ENCODE data around the gene FN3K.
A peak's percentile ranks its signal among the peaks of the same experiment; 100 is the strongest.
"Not testable (repeated sequence)": the region's sequence is repeated elsewhere in the genome, so short reads cannot be mapped to it uniquely, and the experiment has no call there.

Gene FN3K

GRCh38 chr17:82775001-82775823, 39.8 kb downstream of the FN3K start:
- Histone ChIP-seq H3K4me3 (ENCODE audit: low read length, poor library complexity, severe bottlenecking) (peak overlapping the region; percentile 22), H3K4me1 (ENCODE audit: insufficient read depth, low read length, poor library complexity, severe bottlenecking) (peaks cover 18% of the 10 kb centered on the region), H2AFZ (ENCODE audit: low read length) (no peak overlapping the region), H3K9me3 (ENCODE audit: insufficient read depth, low read depth, low read length) (no peaks in the 10 kb centered on the region), H3K27me3 (ENCODE audit: insufficient read depth, low read length, poor library complexity, severe bottlenecking) (no peaks in the 10 kb centered on the region), H3K4me2 (ENCODE audit: low read depth, low read length, poor library complexity, severe bottlenecking) (peak overlapping the region; percentile 63), H3K9ac (ENCODE audit: low read depth, low read length, poor library complexity, severe bottlenecking) (peak overlapping the region; percentile 11), H3K36me3 (ENCODE audit: insufficient read depth, low read length) (peaks cover 39% of the 10 kb centered on the region; the same call in 1 of the 2 replicates), H4K20me1 (ENCODE audit: insufficient read depth, low read length, poor library complexity, severe bottlenecking) (peaks cover 21% of the 10 kb centered on the region), H3K9me2 (replicated peaks; ENCODE audit: low read depth, low read length) (no peaks in the 10 kb centered on the region), H3F3A (ENCODE audit: low read depth) (no peaks in the 10 kb centered on the region; the same call in 1 of the 2 replicates), H3K79me2 (ENCODE audit: insufficient read depth, low read length) (peaks cover 22% of the 10 kb centered on the region; the same call in 1 of the 2 replicates)
- TF ChIP-seq CTCF (conservative IDR thresholded peaks at IDR 0.05; ENCODE audit: low read length) (peak; percentile 73), EZH2phosphoT487 (IDR thresholded peaks at IDR 0.05; ENCODE audit: borderline replicate concordance) (no peak)

GRCh38 chr17:82776454-82776853, 41.0 kb downstream of the FN3K start:
- no peak overlapping the region for H3K4me2 ChIP-seq (ENCODE audit: low read depth, low read length, poor library complexity, severe bottlenecking)
- peaks cover 30% of the 10 kb centered on the region; the same call in 1 of the 2 replicates for H3K36me3 ChIP-seq (ENCODE audit: insufficient read depth, low read length)
- no peaks in the 10 kb centered on the region for H3K27me3 ChIP-seq (ENCODE audit: insufficient read depth, low read length, poor library complexity, severe bottlenecking)
- peaks cover 28% of the 10 kb centered on the region; the same call in 1 of the 2 replicates for H3K79me2 ChIP-seq (ENCODE audit: insufficient read depth, low read length)
- H4K20me1 ChIP-seq (ENCODE audit: insufficient read depth, low read length, poor library complexity, severe bottlenecking) = peaks cover 21% of the 10 kb centered on the region
- H3F3A ChIP-seq (ENCODE audit: low read depth) = no peaks in the 10 kb centered on the region; the same call in 1 of the 2 replicates
- H2AFZ ChIP-seq (ENCODE audit: low read length) = no peak overlapping the region
- no peaks in the 10 kb centered on the region for H3K9me2 ChIP-seq (replicated peaks; ENCODE audit: low read depth, low read length)
- peaks cover 18% of the 10 kb centered on the region for H3K4me1 ChIP-seq (ENCODE audit: insufficient read depth, low read length, poor library complexity, severe bottlenecking)
- TF ChIP-seq EZH2phosphoT487 (IDR thresholded peaks at IDR 0.05; ENCODE audit: borderline replicate concordance) (no peak), CTCF (conservative IDR thresholded peaks at IDR 0.05; ENCODE audit: low read length) (no peak)
- H3K9me3 ChIP-seq (ENCODE audit: insufficient read depth, low read depth, low read length) = no peaks in the 10 kb centered on the region
- no peak overlapping the region for H3K4me3 ChIP-seq (ENCODE audit: low read length, poor library complexity, severe bottlenecking)
- H3K9ac ChIP-seq (ENCODE audit: low read depth, low read length, poor library complexity, severe bottlenecking) = no peak overlapping the region

GRCh38 chr17:82777778-82778375, 42.5 kb downstream of the FN3K start:
- H3K9me3 ChIP-seq (ENCODE audit: insufficient read depth, low read depth, low read length); H3K27me3 ChIP-seq (ENCODE audit: insufficient read depth, low read length, poor library complexity, severe bottlenecking); H3K4me3 ChIP-seq (ENCODE audit: low read length, poor library complexity, severe bottlenecking); H3F3A ChIP-seq (ENCODE audit: low read depth); H3K9me2 ChIP-seq (replicated peaks; ENCODE audit: low read depth, low read length); H3K9ac ChIP-seq (ENCODE audit: low read depth, low read length, poor library complexity, severe bottlenecking); H2AFZ ChIP-seq (ENCODE audit: low read length); H3K4me2 ChIP-seq (ENCODE audit: low read depth, low read length, poor library complexity, severe bottlenecking): not testable (repeated sequence)
- Histone ChIP-seq H3K79me2 (ENCODE audit: insufficient read depth, low read length) (peaks cover 32% of the 10 kb centered on the region; the same call in 1 of the 2 replicates), H4K20me1 (ENCODE audit: insufficient read depth, low read length, poor library complexity, severe bottlenecking) (peaks cover 21% of the 10 kb centered on the region), H3K36me3 (ENCODE audit: insufficient read depth, low read length) (peaks cover 31% of the 10 kb centered on the region; the same call in 1 of the 2 replicates), H3K4me1 (ENCODE audit: insufficient read depth, low read length, poor library complexity, severe bottlenecking) (peaks cover 22% of the 10 kb centered on the region)
- 0 out of 2 replicates have a peak, but pooled peaks have one; percentile 20 for TF ChIP-seq CTCF (conservative IDR thresholded peaks at IDR 0.05; ENCODE audit: low read length)

All from Loucy (cell line).